ENCODE data around the gene TMEM38A. TPM values are rescaled to one million over a fixed set of nuclear protein-coding genes. Genes with fewer than 3 reads are reported as not detected.
A peak's percentile ranks its signal among the peaks of the same experiment; 100 is the strongest.

Gene TMEM38A, protein sequence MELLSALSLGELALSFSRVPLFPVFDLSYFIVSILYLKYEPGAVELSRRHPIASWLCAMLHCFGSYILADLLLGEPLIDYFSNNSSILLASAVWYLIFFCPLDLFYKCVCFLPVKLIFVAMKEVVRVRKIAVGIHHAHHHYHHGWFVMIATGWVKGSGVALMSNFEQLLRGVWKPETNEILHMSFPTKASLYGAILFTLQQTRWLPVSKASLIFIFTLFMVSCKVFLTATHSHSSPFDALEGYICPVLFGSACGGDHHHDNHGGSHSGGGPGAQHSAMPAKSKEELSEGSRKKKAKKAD
- total RNA-seq, result 1 to 10 TPM; 5.1 to 8.4 (median 5.9) TPM

DNA sequence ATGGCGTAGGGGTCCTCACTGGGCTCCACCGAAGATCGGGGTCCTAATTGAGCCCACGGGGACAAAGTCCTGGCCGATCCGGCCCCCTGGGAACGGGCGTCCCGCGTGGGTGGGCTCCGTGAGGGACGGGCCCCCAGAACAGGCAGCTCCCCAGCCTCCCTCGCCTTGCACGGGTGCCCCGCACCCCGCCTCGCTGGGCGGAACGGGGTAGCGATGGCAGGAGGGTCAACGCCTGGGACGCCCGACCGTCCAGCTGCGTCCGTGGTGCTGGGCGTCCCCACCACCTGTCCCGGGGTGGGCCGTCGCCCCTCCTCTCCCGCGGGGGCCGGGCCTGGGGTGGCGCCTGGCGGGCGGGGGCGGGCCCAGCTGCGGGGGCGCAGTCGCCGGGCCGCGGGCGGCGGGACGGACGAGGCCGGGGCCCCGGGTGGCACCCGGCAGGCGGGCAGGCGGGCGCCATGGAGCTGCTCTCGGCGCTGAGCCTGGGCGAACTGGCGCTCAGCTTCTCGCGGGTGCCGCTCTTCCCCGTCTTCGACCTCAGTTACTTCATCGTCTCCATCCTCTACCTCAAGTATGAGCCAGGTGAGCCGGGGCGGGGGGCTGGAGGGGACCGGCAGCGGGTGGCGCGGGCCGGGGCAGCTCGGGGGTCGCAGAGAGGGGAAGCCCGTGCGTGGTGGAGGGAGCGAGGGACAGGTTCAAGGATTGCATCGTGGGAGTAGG is at the start of gene TMEM38A:
TSS of gene TMEM38A (plus strand) at position 377 of the 717 bp plus-strand sequence. CDS start at position 456, 79 bp downstream.
- Histone ChIP-seq H3K4me1 (peaks cover 27 to 53% (median 31%) of the 10 kb centered on the region in 4 donors), H3K9me3 (no peaks in the 10 kb centered on the region), H3K27ac (peak within 1 kb of the TSS; percentile 84 to 98 (median 91)), H3K27me3 (no peaks in the 10 kb centered on the region), H3K36me3 (peaks cover 5 to 28% (median 17%) of the 10 kb centered on the region in 4 donors), H3K4me3 (peak within 1 kb of the TSS; percentile 53 to 90 (median 84))
- DNase-seq (peak; percentile 71 to 91), ATAC-seq (ENCODE audit: low FRiP score in 2 of 2) (peak; percentile 59)
- 0 to 3% methylated on average over 17 to 30 of the region's 76 CpGs for WGBS, 2 donors
- TF ChIP-seq, protein P1, sequence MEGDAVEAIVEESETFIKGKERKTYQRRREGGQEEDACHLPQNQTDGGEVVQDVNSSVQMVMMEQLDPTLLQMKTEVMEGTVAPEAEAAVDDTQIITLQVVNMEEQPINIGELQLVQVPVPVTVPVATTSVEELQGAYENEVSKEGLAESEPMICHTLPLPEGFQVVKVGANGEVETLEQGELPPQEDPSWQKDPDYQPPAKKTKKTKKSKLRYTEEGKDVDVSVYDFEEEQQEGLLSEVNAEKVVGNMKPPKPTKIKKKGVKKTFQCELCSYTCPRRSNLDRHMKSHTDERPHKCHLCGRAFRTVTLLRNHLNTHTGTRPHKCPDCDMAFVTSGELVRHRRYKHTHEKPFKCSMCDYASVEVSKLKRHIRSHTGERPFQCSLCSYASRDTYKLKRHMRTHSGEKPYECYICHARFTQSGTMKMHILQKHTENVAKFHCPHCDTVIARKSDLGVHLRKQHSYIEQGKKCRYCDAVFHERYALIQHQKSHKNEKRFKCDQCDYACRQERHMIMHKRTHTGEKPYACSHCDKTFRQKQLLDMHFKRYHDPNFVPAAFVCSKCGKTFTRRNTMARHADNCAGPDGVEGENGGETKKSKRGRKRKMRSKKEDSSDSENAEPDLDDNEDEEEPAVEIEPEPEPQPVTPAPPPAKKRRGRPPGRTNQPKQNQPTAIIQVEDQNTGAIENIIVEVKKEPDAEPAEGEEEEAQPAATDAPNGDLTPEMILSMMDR (IDR thresholded peaks at IDR 0.05), result no peak
- peak in 1 of 4 donors; percentile 32 for TF ChIP-seq POLR2A (IDR thresholded peaks at IDR 0.05)
- peak in 1 of 2 donors; percentile 79 for TF ChIP-seq POLR2AphosphoS5 (IDR thresholded peaks at IDR 0.05)
- no peak for TF ChIP-seq EP300 (IDR thresholded peaks at IDR 0.05)

DNA sequence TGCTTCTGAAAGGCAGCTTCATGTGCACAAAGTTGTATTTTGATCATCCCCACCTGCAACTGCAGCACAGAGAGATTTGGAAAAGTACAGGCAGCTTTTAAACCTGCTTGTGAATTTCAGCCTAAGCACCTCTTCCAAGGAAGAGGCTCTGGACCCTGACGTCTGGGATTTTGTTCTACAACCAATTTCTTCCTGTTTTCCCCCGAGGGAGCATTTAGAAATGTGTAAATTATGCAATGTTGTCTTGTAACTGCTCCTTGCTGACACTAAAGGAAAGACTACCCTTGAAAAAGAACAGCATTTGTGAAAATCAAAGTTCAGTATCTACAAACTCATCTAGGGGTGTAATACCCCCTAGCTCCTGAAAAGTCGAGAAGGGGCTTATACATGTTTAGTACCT is 48.3 kb upstream of the TMEM38A start:
- TF ChIP-seq POLR2A (IDR thresholded peaks at IDR 0.05) (peak in 1 of 4 donors; percentile 36), EP300 (IDR thresholded peaks at IDR 0.05) (no peak)
- no peaks in the 10 kb centered on the region for H3K9me3 ChIP-seq
- no peak for DNase-seq
- H3K27ac ChIP-seq, result peak overlapping the region in 3 of 4 donors; percentile 47 to 67 (median 55)
- no peaks in the 10 kb centered on the region for H3K36me3 ChIP-seq
- peaks cover 53 to 84% (median 65%) of the 10 kb centered on the region in 4 donors for H3K4me1 ChIP-seq
- WGBS, 2 donors, result 38 to 57% methylated on average over 3 of the region's 3 CpGs
- no peaks in the 10 kb centered on the region for H3K27me3 ChIP-seq
- no peak overlapping the region for H3K4me3 ChIP-seq
- ATAC-seq (ENCODE audit: low FRiP score in 2 of 2), result no peak

DNA sequence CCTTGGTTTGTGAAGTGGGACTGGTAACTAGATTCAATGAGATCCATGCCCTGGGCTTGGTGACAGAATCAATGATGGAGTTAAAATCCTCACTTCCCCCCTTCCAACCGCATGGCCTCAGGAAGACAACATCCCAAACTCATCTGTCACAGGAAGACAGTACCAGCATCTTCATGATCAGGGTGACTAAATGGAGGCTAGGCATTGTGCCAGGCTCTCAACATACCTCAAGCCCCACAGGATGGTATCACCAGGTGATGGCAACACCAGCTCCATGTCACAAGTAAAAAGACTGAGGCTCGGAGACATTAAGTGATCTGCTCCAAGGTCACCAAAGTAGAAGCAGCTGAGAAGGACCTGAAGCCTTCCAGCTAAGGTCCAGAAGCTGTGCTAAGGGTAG is 47.1 kb upstream of the TMEM38A start:
- H3K27ac ChIP-seq, result no peak overlapping the region
- TF ChIP-seq POLR2AphosphoS5 (IDR thresholded peaks at IDR 0.05), result no peak
- no peaks in the 10 kb centered on the region for H3K9me3 ChIP-seq
- no peak for ATAC-seq (ENCODE audit: low FRiP score in 2 of 2)
- no peaks in the 10 kb centered on the region for H3K27me3 ChIP-seq
- no peak overlapping the region for H3K4me3 ChIP-seq
- H3K4me1 ChIP-seq, result peaks cover 42 to 83% (median 53%) of the 10 kb centered on the region in 4 donors
- WGBS, 2 donors, result 81 to 90% methylated on average over 2 of the region's 2 CpGs
- DNase-seq, result no peak
- no peaks in the 10 kb centered on the region for H3K36me3 ChIP-seq

DNA sequence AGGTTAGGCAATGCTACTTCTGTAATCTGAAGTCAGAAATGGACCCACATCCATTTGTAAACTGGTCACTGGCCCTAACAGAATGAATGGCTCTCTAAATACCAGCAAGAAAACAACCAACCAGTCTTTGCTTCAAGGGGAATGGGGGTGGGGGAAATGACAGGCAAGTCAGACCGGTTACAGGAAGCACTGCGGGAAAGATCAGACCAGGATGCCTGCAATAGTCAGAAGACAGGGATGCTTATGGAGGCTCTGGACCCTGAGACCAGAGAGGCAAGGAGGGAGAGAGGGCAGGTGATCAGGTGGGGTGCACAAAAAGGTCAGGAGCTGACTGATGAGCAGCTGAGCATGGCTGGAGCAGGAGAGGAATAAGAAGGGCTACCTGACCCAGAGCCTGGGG is 46.0 kb upstream of the TMEM38A start:
- H3K9me3 ChIP-seq, result no peaks in the 10 kb centered on the region
- ATAC-seq (ENCODE audit: low FRiP score in 2 of 2) (no peak), DNase-seq (no peak)
- H3K27me3 ChIP-seq, result no peaks in the 10 kb centered on the region
- H3K36me3 ChIP-seq, result no peaks in the 10 kb centered on the region
- peaks cover 49 to 90% (median 59%) of the 10 kb centered on the region in 4 donors for H3K4me1 ChIP-seq
- no peak overlapping the region for H3K4me3 ChIP-seq
- H3K27ac ChIP-seq, result no peak overlapping the region
- TF ChIP-seq POLR2A (IDR thresholded peaks at IDR 0.05) (no peak), POLR2AphosphoS5 (IDR thresholded peaks at IDR 0.05) (no peak)
- 19 to 28% methylated on average over 2 of the region's 2 CpGs for WGBS, 2 donors

DNA sequence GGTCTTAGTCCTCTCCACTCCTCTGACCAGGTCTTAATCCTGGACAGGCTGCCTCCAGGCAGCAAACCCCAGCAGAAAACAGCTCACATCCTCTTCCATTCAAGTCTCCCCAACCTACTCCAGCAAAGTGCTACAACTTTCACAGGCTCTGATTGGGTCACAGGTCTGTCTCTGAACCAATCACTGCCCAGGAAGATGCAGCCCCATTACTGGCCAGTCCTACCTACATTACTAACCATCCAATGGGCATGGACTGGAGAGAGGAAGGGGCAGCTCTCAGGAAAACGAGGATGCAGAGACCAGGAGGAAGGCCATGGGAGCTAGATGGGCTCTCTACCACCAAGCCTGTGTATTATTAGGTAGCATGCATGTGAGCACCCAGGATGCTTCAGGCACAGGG is 45.1 kb upstream of the TMEM38A start:
- H3K36me3 ChIP-seq, result no peaks in the 10 kb centered on the region
- ATAC-seq (ENCODE audit: low FRiP score in 2 of 2), result no peak

DNA sequence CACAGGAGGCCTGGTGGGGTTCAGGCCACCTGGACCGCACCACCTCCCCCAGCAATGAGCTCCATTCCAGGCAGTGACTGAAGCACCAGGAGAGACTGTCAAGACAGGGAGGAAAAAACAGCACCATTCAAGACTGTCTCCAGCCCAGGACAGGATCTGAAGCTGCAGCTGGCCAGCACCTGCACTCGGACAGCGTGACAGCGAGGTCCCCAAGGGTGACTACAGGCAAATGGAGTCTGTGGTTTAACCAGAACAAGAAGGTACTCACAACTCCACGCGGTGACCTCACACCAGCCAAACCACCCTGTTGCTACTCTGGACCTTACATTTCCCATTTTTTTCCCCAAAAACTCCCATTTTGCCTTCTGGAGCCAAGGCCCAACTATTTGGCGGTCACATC is 42.7 kb upstream of the TMEM38A start:
- no peak overlapping the region for H3K27ac ChIP-seq
- no peaks in the 10 kb centered on the region for H3K27me3 ChIP-seq
- TF ChIP-seq EP300 (IDR thresholded peaks at IDR 0.05), result no peak
- no peak for TF ChIP-seq POLR2AphosphoS5 (IDR thresholded peaks at IDR 0.05)
- TF ChIP-seq, protein P1 (IDR thresholded peaks at IDR 0.05), result no peak
- no peak for TF ChIP-seq POLR2A (IDR thresholded peaks at IDR 0.05)
- H3K9me3 ChIP-seq, result no peaks in the 10 kb centered on the region
- 93 to 97% methylated on average over 6 to 7 of the region's 7 CpGs for WGBS, 2 donors
- DNase-seq (no peak), ATAC-seq (ENCODE audit: low FRiP score in 2 of 2) (no peak)
- H3K36me3 ChIP-seq, result no peaks in the 10 kb centered on the region
- H3K4me3 ChIP-seq, result no peak overlapping the region
- peaks cover 35 to 85% (median 45%) of the 10 kb centered on the region in 4 donors for H3K4me1 ChIP-seq

More for the DNA sequence above, 45.1 kb upstream of the TMEM38A start:
- H3K4me1 ChIP-seq, result peaks cover 47 to 86% (median 56%) of the 10 kb centered on the region in 4 donors
- no peak for DNase-seq
- TF ChIP-seq, protein P1 (IDR thresholded peaks at IDR 0.05), result no peak
- TF ChIP-seq POLR2AphosphoS5 (IDR thresholded peaks at IDR 0.05) (no peak), POLR2A (IDR thresholded peaks at IDR 0.05) (no peak), EP300 (IDR thresholded peaks at IDR 0.05) (no peak)
- WGBS, 2 donors, result 50 to 57% methylated on average over 1 of the region's 1 CpG
- H3K4me3 ChIP-seq, result no peak overlapping the region
- H3K27me3 ChIP-seq, result no peaks in the 10 kb centered on the region
- no peak overlapping the region for H3K27ac ChIP-seq
- H3K9me3 ChIP-seq, result no peaks in the 10 kb centered on the region
